Measurements from ENCODE around the gene POM121C.
"Not testable (repeated sequence)": the region's sequence is repeated elsewhere in the genome, so short reads cannot be mapped to it uniquely, and the experiment has no call there.

The POM121C gene

GRCh38 chr7:75374519-75375317, 111.4 kb downstream of the POM121C start:
- DNase-seq, result not testable (repeated sequence)

- DNase-seq, result not testable (repeated sequence)
These were observed 112.0 kb downstream of the POM121C start for GRCh38 chr7:75374144-75374518.

GRCh38 chr7:75367313-75367712, 118.8 kb downstream of the POM121C start:
- DNase-seq, result not testable (repeated sequence)

All from CD4-positive, alpha-beta T cell treated with Interleukin-15 for 1 hour (primary cell).